ENCODE results near the gene UNC13C.
"Not testable (repeated sequence)": the region's sequence is repeated elsewhere in the genome, so short reads cannot be mapped to it uniquely, and the experiment has no call there.

The UNC13C gene

GRCh38 chr15:54307252-54307902 is 329.1 kb downstream of the UNC13C start:
- DNase-seq = no peak

DNA sequence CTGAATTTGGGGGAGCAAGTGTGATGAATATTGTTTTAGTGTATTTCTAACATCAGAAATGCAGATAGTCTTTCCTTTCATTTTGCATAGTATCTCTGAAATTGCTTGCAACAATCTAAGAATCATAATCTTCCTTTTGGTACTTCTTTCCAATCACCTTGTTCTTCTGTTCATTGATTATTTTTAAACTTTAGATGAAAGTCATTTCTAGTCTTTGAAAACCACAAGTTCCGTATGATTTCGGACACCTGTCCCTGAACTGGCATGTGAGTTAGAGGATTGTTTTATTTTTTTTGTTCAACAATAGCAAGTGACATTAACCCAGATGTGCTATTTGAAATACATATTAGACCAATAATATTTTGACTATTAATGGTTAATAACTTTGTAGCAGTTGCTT is 329.7 kb downstream of the UNC13C start:
- no peak for DNase-seq

DNA sequence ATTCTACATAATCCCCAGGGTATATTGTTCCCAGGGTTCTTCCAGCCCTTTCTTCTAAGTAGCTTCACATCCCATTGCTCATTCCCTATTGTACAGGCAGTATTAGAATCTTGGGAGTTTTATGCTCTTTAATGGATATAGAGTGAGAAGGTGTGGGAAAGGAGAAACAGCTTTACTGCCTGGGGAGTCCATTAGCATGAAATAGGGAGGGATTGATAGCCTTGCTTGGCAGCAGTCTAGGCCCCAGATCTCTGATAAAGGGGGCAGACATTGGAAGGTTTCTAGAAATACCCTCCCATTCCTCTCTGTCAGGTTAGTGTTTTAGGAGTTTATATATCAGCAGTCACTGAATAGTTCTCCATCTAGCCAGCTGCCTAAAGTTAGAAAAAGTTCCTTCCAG is 334.3 kb downstream of the UNC13C start:
- no peak for DNase-seq

DNA sequence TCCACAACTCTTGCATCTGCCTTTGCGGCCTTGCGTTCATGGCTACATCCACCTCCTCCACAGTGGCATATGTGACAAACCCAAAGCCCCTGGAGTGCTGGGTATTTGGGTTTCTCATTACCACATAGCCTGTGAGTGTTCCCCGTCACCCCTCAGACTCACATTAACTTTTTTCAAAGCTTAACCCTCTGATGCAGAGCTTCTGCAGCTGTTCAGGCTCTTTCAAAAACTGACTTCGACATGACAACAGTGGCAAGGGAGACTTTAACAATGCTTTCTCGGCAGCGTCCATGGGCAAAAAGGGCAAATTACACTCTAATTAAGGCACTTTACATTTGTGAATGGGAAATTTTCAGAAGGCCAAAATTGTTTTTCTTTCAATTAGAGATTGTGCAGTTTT is 343.2 kb downstream of the UNC13C start:
- no peak for DNase-seq

GRCh38 chr15:54322341-54322740 is 344.1 kb downstream of the UNC13C start:
- no peak for DNase-seq

DNA sequence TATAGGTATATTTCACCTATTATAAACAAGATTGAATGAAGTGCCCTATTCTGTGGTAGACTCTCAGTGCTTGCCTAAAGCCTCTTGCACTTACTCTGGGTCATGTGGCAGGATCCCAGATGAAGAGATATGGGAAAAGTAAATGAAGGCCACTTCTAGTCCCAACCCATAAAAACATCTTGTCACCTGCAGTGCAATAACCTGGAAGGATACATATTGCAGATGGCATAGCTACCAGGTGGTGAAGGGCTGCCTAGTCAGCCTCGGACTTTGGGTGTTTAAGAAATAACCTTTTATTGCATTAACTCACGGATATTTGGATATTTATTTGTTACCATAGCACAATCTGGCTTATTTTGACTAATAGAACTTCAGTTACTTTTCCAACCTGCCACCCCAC is 367.1 kb downstream of the UNC13C start:
- no peak for DNase-seq

DNA sequence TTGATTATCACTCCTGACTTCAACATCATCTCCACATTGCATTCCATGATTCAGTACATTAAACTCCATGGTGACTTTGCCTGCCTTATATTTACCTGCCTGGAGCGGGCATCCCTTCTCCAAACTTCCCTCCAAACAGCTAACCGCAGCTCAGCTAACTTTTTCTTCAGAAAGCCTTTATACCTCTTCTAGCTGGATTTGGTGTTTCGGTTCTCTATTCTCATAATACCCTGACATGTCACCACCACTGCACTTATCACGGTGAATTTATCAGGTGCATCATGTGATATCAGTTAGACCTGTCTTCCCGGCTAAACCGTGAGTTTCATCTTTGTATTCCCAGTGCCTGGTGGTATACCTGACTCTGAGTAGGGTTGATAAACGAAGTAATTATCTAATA is 367.6 kb downstream of the UNC13C start:
- DNase-seq = no peak

- no peak for DNase-seq
Observed at GRCh38 chr15:54347082-54347827, 369.0 kb downstream of the UNC13C start.

GRCh38 chr15:54353726-54354125 is 375.5 kb downstream of the UNC13C start:
- no peak for DNase-seq

DNA sequence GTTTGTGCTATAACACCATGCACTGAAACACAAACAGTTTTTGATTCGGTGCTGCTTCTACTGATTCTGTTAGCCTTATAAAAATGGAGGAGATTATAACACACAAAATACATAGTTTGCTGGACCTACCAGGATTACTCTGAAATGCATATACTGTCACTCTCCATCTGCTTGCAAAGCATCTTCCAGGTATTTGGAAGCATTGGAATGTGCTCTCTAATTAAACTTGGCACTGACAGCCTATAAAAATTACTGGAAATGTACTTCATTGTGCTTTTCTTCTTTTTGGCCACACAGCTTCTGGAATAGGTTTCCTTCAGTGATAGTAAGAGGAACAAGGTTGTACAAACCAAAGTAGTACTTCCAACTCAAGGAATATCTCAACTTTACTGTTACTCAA is 376.1 kb downstream of the UNC13C start:
- DNase-seq = no peak

DNA sequence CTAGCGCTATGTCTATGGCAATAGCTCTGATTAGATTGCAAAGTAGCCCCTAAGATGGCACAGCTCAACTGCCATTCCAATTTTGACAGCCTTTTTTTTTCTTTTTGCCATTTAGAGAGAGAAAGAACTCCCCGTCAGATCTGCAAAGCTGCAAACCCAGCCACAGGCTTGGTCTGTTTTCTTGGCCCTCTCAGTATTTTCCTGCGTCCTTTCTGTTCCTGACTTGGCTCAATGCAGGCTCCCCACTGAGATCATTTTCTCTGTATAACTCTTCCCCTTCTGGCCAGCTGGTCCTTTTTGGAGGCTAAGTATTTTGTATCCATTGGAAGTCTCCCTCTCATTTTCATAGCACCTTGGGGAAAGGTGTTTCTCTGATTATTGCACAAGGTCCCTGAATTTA is 386.7 kb downstream of the UNC13C start:
- DNase-seq = no peak

DNA sequence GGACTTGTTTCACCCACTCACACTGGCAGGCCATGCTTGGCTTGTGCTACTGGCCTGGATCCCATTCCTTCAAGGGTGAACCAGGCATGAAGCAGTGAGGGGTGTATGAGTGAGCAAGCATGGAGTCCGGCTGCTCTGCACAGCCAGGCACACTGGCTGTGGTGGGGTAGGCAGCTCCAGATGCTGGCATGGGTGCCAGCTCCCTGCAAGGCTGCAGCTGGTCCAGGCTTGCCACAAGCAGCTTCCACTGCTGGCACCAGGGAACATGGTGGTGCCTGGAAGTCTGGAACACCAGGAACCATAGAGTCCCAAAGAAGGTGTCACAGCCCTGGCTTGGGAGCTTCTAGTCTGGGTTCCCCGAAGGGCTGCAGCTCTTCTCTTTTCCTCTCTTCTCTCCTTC is 395.1 kb downstream of the UNC13C start:
- no peak for DNase-seq

DNA sequence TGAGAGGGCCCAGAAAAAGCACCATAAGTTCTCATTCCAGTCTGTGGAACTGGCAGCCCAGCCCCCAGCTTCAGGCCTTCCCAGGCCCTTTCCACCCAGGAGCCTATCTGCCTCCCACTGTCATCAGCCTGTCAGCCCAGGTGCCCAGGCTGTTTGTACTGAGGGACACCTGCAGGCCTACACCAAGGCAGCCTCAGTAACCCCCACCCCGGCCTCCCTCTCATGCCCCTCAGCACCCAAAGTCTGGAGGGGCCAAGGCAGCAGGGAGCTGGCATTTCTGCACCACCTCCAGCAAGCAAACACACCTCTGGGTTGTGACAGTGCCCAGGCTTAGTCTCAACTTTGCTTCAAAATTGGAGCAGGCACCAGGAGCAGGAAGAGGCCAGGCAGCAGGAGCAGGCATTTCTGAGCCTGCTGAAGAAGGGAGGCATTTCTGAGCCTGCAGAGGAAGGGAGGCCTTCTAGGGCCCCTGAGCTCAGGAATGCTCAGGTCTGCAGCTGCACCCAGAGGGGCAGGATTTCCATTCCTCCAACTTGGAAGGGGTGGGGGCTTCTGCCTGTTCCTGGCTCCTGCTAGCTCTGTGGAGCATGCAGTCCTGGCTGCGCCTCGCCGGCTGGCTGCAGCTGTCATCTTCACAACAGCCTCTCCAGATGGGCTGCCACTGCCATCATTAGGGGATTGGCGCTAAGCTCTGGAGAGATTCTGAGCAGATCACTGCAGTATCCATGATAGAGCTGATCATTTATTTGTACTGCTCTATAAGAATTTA is 396.1 kb downstream of the UNC13C start:
- no peak for DNase-seq

- DNase-seq = no peak
Observed at GRCh38 chr15:54387799-54388198, 409.6 kb downstream of the UNC13C start.

GRCh38 chr15:54388746-54389145 is 410.5 kb downstream of the UNC13C start:
- DNase-seq = no peak

DNA sequence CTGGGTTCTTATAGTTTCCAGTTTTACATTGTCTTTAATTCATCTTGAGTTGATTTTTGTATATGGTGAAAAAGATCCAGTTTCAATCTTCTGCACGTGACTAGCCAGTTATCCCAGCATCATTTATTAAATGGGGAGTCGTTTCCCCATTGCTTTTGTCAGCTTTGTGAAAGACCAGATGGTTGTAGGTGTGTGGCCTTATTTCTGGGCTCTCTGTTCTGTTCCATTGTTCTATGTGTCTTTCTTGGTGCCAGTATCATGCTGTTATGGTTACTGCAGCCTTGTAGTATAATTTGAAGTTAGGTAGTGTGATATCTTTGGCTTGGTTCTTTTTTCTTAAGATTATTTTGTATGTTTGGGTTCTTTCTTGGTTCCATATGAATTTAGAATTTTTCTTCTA is 432.2 kb downstream of the UNC13C start:
- DNase-seq = no peak

- no peak for DNase-seq
Observed at GRCh38 chr15:54424171-54424570, 445.9 kb downstream of the UNC13C start.

GRCh38 chr15:54428596-54428995 is 450.4 kb downstream of the UNC13C start:
- no peak for DNase-seq

DNA sequence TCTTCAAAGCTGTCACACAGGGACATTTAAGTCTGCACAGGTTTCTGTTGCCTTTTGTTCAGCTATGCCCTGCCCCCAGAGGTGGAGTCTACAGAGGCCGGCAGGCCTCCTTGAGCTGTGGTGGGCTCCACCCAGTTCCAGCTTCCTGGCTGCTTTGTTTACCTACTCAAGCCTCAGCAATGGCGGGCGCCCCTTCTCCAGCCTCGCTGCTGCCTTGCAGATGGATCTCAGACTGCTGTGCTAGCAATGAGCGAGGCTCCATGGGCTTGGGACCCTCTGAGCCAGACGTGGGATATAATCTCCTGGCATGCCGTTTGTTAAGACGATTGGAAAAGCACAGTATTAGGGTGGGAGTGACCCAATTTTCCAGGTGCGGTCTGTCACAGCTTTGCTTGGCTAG is 472.0 kb downstream of the UNC13C start:
- DNase-seq = not testable (repeated sequence)

DNA sequence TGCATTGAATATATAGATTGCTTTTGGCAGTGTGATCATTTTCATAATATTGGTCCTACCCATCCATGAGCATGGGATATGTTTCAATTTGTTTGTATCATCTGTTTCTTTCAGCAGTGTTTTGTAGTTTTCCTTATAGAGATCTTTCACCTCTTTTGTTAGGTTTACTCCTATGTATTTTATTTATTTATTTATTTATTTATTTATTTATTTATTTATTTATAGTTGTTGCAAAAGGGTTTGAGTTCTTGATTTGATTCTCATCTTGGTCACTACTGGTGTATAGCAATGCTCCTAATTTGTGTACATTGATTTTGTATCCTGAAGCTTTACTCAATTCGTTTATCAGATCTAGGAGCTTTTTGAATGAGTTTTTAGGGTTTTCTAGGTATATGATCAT is 478.2 kb downstream of the UNC13C start:
- no peak for DNase-seq

DNA sequence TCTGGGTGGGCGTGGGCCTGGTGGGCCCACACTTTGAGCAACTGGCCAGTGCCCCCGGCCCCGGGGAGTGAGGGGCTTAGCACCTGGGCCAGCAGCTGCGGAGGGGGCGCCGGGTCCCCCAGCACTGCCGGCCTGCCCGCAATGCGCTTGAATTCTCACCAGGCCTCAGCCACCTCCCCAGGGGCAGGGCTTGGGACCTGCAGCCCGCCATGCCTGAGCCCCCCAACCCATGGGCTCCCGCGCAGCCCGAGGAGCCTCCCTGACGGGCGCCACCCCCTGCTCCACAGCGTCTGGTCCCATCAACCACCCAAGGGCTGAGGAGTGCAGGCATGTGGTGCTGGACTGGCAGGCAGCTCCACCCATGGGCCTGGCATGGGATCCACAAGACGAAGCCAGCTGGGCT is 484.3 kb downstream of the UNC13C start:
- no peak for DNase-seq

- no peak for DNase-seq
Observed at GRCh38 chr15:54481819-54482218, 503.6 kb downstream of the UNC13C start.

- DNase-seq = no peak
Observed at GRCh38 chr15:54482251-54482650, 504.0 kb downstream of the UNC13C start.

- DNase-seq = no peak
Observed at GRCh38 chr15:54500330-54500729, 522.1 kb downstream of the UNC13C start.

Data from suppressor macrophage treated with lipopolysaccharide for 4 hours (primary cell).